ENCODE measurements around the gene SYNGAP1. TPM values are rescaled to one million over a fixed set of nuclear protein-coding genes. Genes with fewer than 3 reads are reported as not detected.

SYNGAP1 gene
- total RNA-seq, 1 donor from 2014 or later = 4.8 TPM

GRCh38 chr6:33490198-33490597, 70.3 kb downstream of the SYNGAP1 start:
- DNase-seq = no peak
- intact Hi-C loops (cut with DNase I) = no loop called here
- ATAC-seq (ENCODE audit: poor library complexity) = no peak

GRCh38 chr6:33490621-33491020, 70.8 kb downstream of the SYNGAP1 start:
- no peak for ATAC-seq (ENCODE audit: poor library complexity)
- intact Hi-C loops (cut with DNase I) = no loop called here
- DNase-seq = no peak

GRCh38 chr6:33492093-33492492, 72.2 kb downstream of the SYNGAP1 start:
- no peak for DNase-seq
- ATAC-seq (ENCODE audit: poor library complexity) = no peak
- intact Hi-C loops (cut with DNase I) = no loop called here

- intact Hi-C loops (cut with DNase I) = no loop called here
- ATAC-seq (ENCODE audit: poor library complexity) = no peak
Measured at GRCh38 chr6:33497157-33497556, 77.3 kb downstream of the SYNGAP1 start.

GRCh38 chr6:33502486-33502885, 82.6 kb downstream of the SYNGAP1 start:
- ATAC-seq (ENCODE audit: poor library complexity) = no peak
- DNase-seq = no peak
- intact Hi-C loops (cut with DNase I) = no loop called here

More at GRCh38 chr6:33497157-33497556, 77.3 kb downstream of the SYNGAP1 start:
- DNase-seq = no peak

GRCh38 chr6:33504486-33504885, 84.6 kb downstream of the SYNGAP1 start:
- DNase-seq (no peak), ATAC-seq (ENCODE audit: poor library complexity) (no peak)
- intact Hi-C loops (cut with DNase I) = no loop called here

Small RNAs within 50 kb of the gene (microRNA-seq; reads per million reads assigned to microRNA genes)
- not detected for gene MIR5004

Other genes with a start within 250 kb of the SYNGAP1 start
- gene COL11A2, start 227.6 kb upstream of the SYNGAP1 start, total RNA-seq = 0.94 TPM
- gene RXRB, start 219.4 kb upstream of the SYNGAP1 start, total RNA-seq = 37.9 TPM
- 46.0 TPM for gene SLC39A7, start 219.2 kb upstream of the SYNGAP1 start, total RNA-seq
- 25.1 TPM for gene HSD17B8, start 215.4 kb upstream of the SYNGAP1 start, total RNA-seq
- gene RING1, start 211.6 kb upstream of the SYNGAP1 start, total RNA-seq = 26.4 TPM
- gene VPS52, start 148.2 kb upstream of the SYNGAP1 start, total RNA-seq = 30.4 TPM
- 863 TPM for gene RPS18, start 148.0 kb upstream of the SYNGAP1 start, total RNA-seq
- 8.3 TPM for gene B3GALT4, start 142.9 kb upstream of the SYNGAP1 start, total RNA-seq
- 12.8 TPM for gene WDR46, start 130.8 kb upstream of the SYNGAP1 start, total RNA-seq
- gene PFDN6, start 130.5 kb upstream of the SYNGAP1 start, total RNA-seq = 44.4 TPM
- gene RGL2, start 121.1 kb upstream of the SYNGAP1 start, total RNA-seq = 60.5 TPM
- gene TAPBP, start 106.0 kb upstream of the SYNGAP1 start, total RNA-seq = 78.2 TPM
- gene ZBTB22, start 102.3 kb upstream of the SYNGAP1 start, total RNA-seq = 11.6 TPM
- gene DAXX, start 97.1 kb upstream of the SYNGAP1 start, total RNA-seq = 18.2 TPM
- 0.97 TPM for gene KIFC1, start 28.2 kb upstream of the SYNGAP1 start, total RNA-seq
- gene PHF1, start 9.1 kb upstream of the SYNGAP1 start, total RNA-seq = 50.6 TPM
- 102 TPM for gene CUTA, start 2.0 kb upstream of the SYNGAP1 start, total RNA-seq
- 4.3 TPM for gene ZBTB9, start 34.5 kb downstream of the SYNGAP1 start, total RNA-seq
- gene BAK1, start 160.2 kb downstream of the SYNGAP1 start, total RNA-seq = 25.0 TPM
- gene ITPR3, start 201.3 kb downstream of the SYNGAP1 start, total RNA-seq = 6.0 TPM